ENCODE measurements around the gene ZFAND3. TPM values are rescaled to one million over a fixed set of nuclear protein-coding genes. Genes with fewer than 3 reads are reported as not detected.
"Not testable (repeated sequence)": the region's sequence is repeated elsewhere in the genome, so short reads cannot be mapped to it uniquely, and the experiment has no call there.

ZFAND3 gene
- total RNA-seq, 1 experiment from 2014 or later, result 64.0 TPM

DNA sequence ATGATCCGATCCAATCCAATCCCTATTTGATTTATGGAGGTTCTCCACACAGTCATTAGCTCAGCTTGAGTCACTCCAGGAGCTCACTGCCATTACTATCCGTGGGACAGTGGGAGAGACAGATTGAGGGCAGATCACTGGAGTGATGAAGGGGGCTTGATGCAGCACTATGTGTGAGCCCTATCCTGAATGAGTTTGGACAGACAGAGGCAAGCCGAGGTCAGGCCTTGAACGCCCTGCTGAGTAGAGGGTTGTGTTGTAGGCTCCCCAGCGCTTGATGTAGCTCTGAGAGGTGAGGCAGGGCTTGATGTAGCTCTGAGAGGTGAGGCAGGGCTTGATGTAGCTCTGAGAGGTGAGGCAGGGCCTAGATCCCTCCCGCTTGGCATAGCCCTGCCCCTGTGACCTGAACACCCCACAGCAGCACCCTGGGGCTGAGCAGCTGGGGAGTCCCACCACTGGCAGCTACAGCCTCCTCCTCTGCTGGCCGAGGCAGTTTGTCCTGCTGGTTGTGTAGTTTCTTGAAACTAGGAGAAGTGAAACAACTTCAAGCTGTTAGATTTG, 58.7 kb downstream of the ZFAND3 start:
- CTCF ChIA-PET, result no interaction called here

GRCh38 chr6:37880602-37881001, 61.1 kb downstream of the ZFAND3 start:
- POLR2A ChIA-PET (ENCODE audit: low non-redundant PET); intact Hi-C loops (cut with micrococcal nuclease; ENCODE audit: unreplicated experiment); H3K4me3 ChIP-seq (ENCODE audit: low read depth, low read length, poor library complexity, severe bottlenecking); CTCF ChIA-PET; H3K27me3 ChIP-seq (replicated peaks; ENCODE audit: insufficient read depth, low read depth, low read length, poor library complexity); H3K36me3 ChIP-seq (ENCODE audit: insufficient read depth, low read length, poor library complexity, severe bottlenecking); DNase-seq (ENCODE audit: low spot score); H3K27ac ChIP-seq (ENCODE audit: low read depth, low read length, poor library complexity, severe bottlenecking); BruUV-seq (replicated peaks); H3K9me3 ChIP-seq (ENCODE audit: low read depth, low read length, poor library complexity, severe bottlenecking): not testable (repeated sequence)
- peaks cover 50% of the 10 kb centered on the region for H3K4me1 ChIP-seq (ENCODE audit: insufficient read depth, low read length, poor library complexity, severe bottlenecking)

More for the DNA sequence above, 58.7 kb downstream of the ZFAND3 start:
- no TSS peak for BruUV-seq (replicated peaks)
- intact Hi-C loops (cut with micrococcal nuclease; ENCODE audit: unreplicated experiment), result no loop called here
- Histone ChIP-seq H3K36me3 (ENCODE audit: insufficient read depth, low read length, poor library complexity, severe bottlenecking) (no peaks in the 10 kb centered on the region), H3K9me3 (ENCODE audit: low read depth, low read length, poor library complexity, severe bottlenecking) (no peaks in the 10 kb centered on the region), H3K27ac (ENCODE audit: low read depth, low read length, poor library complexity, severe bottlenecking) (no peak overlapping the region), H3K4me1 (ENCODE audit: insufficient read depth, low read length, poor library complexity, severe bottlenecking) (peaks cover 50% of the 10 kb centered on the region), H3K4me3 (ENCODE audit: low read depth, low read length, poor library complexity, severe bottlenecking) (no peak overlapping the region), H3K27me3 (replicated peaks; ENCODE audit: insufficient read depth, low read depth, low read length, poor library complexity) (no peaks in the 10 kb centered on the region)
- TF ChIP-seq EZH2 (IDR thresholded peaks at IDR 0.05; ENCODE audit: borderline replicate concordance, low read depth, low read length, poor library complexity, severe bottlenecking), result no peak
- TF ChIP-seq, protein P1, sequence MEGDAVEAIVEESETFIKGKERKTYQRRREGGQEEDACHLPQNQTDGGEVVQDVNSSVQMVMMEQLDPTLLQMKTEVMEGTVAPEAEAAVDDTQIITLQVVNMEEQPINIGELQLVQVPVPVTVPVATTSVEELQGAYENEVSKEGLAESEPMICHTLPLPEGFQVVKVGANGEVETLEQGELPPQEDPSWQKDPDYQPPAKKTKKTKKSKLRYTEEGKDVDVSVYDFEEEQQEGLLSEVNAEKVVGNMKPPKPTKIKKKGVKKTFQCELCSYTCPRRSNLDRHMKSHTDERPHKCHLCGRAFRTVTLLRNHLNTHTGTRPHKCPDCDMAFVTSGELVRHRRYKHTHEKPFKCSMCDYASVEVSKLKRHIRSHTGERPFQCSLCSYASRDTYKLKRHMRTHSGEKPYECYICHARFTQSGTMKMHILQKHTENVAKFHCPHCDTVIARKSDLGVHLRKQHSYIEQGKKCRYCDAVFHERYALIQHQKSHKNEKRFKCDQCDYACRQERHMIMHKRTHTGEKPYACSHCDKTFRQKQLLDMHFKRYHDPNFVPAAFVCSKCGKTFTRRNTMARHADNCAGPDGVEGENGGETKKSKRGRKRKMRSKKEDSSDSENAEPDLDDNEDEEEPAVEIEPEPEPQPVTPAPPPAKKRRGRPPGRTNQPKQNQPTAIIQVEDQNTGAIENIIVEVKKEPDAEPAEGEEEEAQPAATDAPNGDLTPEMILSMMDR (conservative IDR thresholded peaks at IDR 0.05; ENCODE audit: low read depth, low read length), result no peak
- POLR2A ChIA-PET (ENCODE audit: low non-redundant PET), result no interaction called here
- DNase-seq (ENCODE audit: low spot score), result no peak

GRCh38 chr6:37882292-37882691, 62.8 kb downstream of the ZFAND3 start:
- no peaks in the 10 kb centered on the region for H3K27me3 ChIP-seq (replicated peaks; ENCODE audit: insufficient read depth, low read depth, low read length, poor library complexity)
- no peak overlapping the region for H3K27ac ChIP-seq (ENCODE audit: low read depth, low read length, poor library complexity, severe bottlenecking)
- H3K36me3 ChIP-seq (ENCODE audit: insufficient read depth, low read length, poor library complexity, severe bottlenecking), result no peaks in the 10 kb centered on the region
- no TSS peak for BruUV-seq (replicated peaks)
- DNase-seq (ENCODE audit: low spot score), result no peak
- TF ChIP-seq EZH2 (IDR thresholded peaks at IDR 0.05; ENCODE audit: borderline replicate concordance, low read depth, low read length, poor library complexity, severe bottlenecking), result no peak
- TF ChIP-seq, protein P1 (conservative IDR thresholded peaks at IDR 0.05; ENCODE audit: low read depth, low read length), result no peak
- H3K4me3 ChIP-seq (ENCODE audit: low read depth, low read length, poor library complexity, severe bottlenecking), result no peak overlapping the region
- no peaks in the 10 kb centered on the region for H3K9me3 ChIP-seq (ENCODE audit: low read depth, low read length, poor library complexity, severe bottlenecking)
- H3K4me1 ChIP-seq (ENCODE audit: insufficient read depth, low read length, poor library complexity, severe bottlenecking), result peaks cover 39% of the 10 kb centered on the region
- POLR2A ChIA-PET (ENCODE audit: low non-redundant PET), result no interaction called here
- intact Hi-C loops (cut with micrococcal nuclease; ENCODE audit: unreplicated experiment), result no loop called here
- CTCF ChIA-PET, result no interaction called here

DNA sequence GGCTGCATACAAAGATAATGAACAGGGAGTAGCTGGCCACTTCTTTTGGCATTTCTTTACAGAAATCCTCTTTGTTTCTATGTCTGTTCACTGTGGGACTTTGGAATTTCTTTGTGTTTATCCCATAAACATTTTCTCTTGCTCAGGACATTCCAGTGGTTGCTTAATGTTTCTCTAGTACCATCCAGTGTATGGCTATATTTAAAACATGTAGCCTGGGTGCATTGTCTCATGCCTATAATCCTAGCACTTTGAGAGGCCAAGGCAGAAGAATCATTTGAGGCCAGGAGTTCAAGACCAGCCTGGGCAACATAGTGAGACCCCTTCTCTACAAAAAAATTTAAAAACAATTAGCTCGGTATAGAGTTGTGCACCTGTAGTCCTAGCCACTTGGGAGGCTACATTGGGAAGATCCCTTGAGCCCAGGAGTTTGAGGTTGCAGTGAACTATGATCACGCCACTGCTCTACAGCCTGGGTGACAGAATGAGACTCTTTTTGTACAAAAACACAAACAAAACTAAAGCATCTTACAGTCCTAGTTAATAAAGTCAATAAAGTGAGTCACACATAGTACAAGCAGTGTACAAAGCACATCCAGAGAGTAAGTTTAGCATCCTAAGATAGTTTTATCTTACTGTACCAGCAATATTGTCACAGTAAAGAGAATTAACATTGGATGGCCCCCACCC, 63.3 kb downstream of the ZFAND3 start:
- intact Hi-C loops (cut with micrococcal nuclease; ENCODE audit: unreplicated experiment), result no loop called here
- BruUV-seq (replicated peaks), result no TSS peak
- Histone ChIP-seq H3K4me1 (ENCODE audit: insufficient read depth, low read length, poor library complexity, severe bottlenecking) (peaks cover 45% of the 10 kb centered on the region), H3K9me3 (ENCODE audit: low read depth, low read length, poor library complexity, severe bottlenecking) (no peaks in the 10 kb centered on the region), H3K27me3 (replicated peaks; ENCODE audit: insufficient read depth, low read depth, low read length, poor library complexity) (no peaks in the 10 kb centered on the region), H3K27ac (ENCODE audit: low read depth, low read length, poor library complexity, severe bottlenecking) (no peak overlapping the region), H3K4me3 (ENCODE audit: low read depth, low read length, poor library complexity, severe bottlenecking) (no peak overlapping the region), H3K36me3 (ENCODE audit: insufficient read depth, low read length, poor library complexity, severe bottlenecking) (no peaks in the 10 kb centered on the region)
- DNase-seq (ENCODE audit: low spot score), result no peak
- ChIA-PET POLR2A (ENCODE audit: low non-redundant PET) (no interaction called here), CTCF (no interaction called here)
- TF ChIP-seq, protein P1 (conservative IDR thresholded peaks at IDR 0.05; ENCODE audit: low read depth, low read length), result no peak
- no peak for TF ChIP-seq EZH2 (IDR thresholded peaks at IDR 0.05; ENCODE audit: borderline replicate concordance, low read depth, low read length, poor library complexity, severe bottlenecking)
